ENCODE data around the gene GDPD3. TPM values are rescaled to one million over a fixed set of nuclear protein-coding genes. Genes with fewer than 3 reads are reported as not detected.

The GDPD3 gene
- total RNA-seq, 1 donor from 2014 or later, result 0.15 TPM

DNA sequence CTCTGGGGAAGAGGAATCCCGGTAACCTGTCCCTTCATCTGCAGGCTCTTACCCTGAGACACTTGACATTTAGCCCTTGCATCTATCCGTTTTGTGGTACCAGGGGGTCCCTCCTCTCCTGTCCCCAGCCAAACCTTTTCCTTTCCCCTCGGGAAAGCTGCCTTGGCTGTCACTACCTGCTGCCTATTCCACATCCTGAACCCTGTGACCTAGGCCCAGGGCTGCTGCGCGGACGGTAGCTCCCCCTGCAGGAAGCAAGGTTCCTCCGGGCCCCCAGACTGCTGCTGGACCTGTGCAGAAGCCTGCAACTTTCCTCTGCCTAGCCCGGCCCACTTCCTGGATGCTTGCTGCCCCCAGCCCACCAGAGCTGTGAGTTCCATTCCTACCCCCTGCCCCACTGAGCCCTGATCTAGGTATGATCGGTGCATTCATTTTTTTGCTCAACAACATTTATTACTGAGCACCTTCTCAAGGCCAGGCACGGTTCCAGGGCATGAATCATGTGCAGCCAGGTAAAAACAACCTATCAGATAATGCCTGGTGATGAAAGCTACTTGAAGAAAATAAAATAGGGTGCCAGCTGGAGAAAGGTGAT, 58.3 kb downstream of the GDPD3 start:
- peak; percentile 64 for DNase-seq (ENCODE audit: low read depth)

Other genes with a start within 250 kb of the GDPD3 start
- gene SEZ6L2, start 214.0 kb downstream of the GDPD3 start, total RNA-seq, result 9.2 and 45.7 TPM in 2 replicates
- 15.8 and 33.3 TPM in 2 replicates for gene ASPHD1, start 213.0 kb downstream of the GDPD3 start, total RNA-seq
- 12.5 and 13.2 TPM in 2 replicates for gene KCTD13, start 187.3 kb downstream of the GDPD3 start, total RNA-seq
- 48.9 and 112 TPM in 2 replicates for gene TMEM219, start 151.5 kb downstream of the GDPD3 start, total RNA-seq
- gene TAOK2, start 139.7 kb downstream of the GDPD3 start, total RNA-seq, result 52.4 and 80.9 TPM in 2 replicates
- 7.8 and 8.2 TPM in 2 replicates for gene HIRIP3, start 117.9 kb downstream of the GDPD3 start, total RNA-seq
- gene INO80E, start 117.3 kb downstream of the GDPD3 start, total RNA-seq, result 27.7 and 48.1 TPM in 2 replicates
- gene DOC2A, start 102.5 kb downstream of the GDPD3 start, total RNA-seq, result 0.80 TPM in 1 of 2 replicates, not detected in the other
- not detected in 2 replicates for gene C16orf92, start 90.3 kb downstream of the GDPD3 start, total RNA-seq
- 0.15 TPM in 1 of 2 replicates, not detected in the other for gene TLCD3B, start 82.3 kb downstream of the GDPD3 start, total RNA-seq
- gene ALDOA, start 47.8 kb downstream of the GDPD3 start, total RNA-seq, result 525 and 1,258 TPM in 2 replicates
- gene PPP4C, start 37.5 kb downstream of the GDPD3 start, total RNA-seq, result 154 and 293 TPM in 2 replicates
- gene TBX6, start 21.6 kb downstream of the GDPD3 start, total RNA-seq, result 0.15 TPM in 1 of 2 replicates, not detected in the other
- 7.6 and 12.9 TPM in 2 replicates for gene YPEL3, start 17.3 kb downstream of the GDPD3 start, total RNA-seq
- 11.6 and 11.9 TPM in 2 replicates for gene MAPK3, start 9.7 kb upstream of the GDPD3 start, total RNA-seq
- gene CORO1A, start 70.1 kb upstream of the GDPD3 start, total RNA-seq, result 0.85 and 8.3 TPM in 2 replicates
- 77.7 and 299 TPM in 2 replicates for gene BOLA2B, start 80.1 kb upstream of the GDPD3 start, total RNA-seq
- gene SLX1A, start 80.3 kb upstream of the GDPD3 start, total RNA-seq, result 8.1 and 24.5 TPM in 2 replicates
- 0.35 and 1.9 TPM in 2 replicates for gene SULT1A3, start 85.7 kb upstream of the GDPD3 start, total RNA-seq
- gene NPIPB13, start 134.9 kb upstream of the GDPD3 start, total RNA-seq, result 0.52 and 1.4 TPM in 2 replicates
- 36.0 and 40.6 TPM in 2 replicates for gene CD2BP2, start 241.8 kb upstream of the GDPD3 start, total RNA-seq

All from renal cortical epithelial cell (primary cell).